Suppressor macrophage (primary cell): Measurements from ENCODE around the gene ABCC4.
A peak's percentile ranks its signal among the peaks of the same experiment; 100 is the strongest.

Source experiments
- DNase-seq, 4 experiments: peaks; one replicate each; pipeline ENCODE4 v3.0.0-alpha.2; 2020 to 2022
- total RNA-seq, 17 experiments: gene quantifications; one replicate each; lab custom pipeline; 2026; ENCODE audit warnings: mixed read lengths in 6 of 17, inconsistent platforms in 3 of 17; lab: John Stamatoyannopoulos, UW

ABCC4 gene, protein sequence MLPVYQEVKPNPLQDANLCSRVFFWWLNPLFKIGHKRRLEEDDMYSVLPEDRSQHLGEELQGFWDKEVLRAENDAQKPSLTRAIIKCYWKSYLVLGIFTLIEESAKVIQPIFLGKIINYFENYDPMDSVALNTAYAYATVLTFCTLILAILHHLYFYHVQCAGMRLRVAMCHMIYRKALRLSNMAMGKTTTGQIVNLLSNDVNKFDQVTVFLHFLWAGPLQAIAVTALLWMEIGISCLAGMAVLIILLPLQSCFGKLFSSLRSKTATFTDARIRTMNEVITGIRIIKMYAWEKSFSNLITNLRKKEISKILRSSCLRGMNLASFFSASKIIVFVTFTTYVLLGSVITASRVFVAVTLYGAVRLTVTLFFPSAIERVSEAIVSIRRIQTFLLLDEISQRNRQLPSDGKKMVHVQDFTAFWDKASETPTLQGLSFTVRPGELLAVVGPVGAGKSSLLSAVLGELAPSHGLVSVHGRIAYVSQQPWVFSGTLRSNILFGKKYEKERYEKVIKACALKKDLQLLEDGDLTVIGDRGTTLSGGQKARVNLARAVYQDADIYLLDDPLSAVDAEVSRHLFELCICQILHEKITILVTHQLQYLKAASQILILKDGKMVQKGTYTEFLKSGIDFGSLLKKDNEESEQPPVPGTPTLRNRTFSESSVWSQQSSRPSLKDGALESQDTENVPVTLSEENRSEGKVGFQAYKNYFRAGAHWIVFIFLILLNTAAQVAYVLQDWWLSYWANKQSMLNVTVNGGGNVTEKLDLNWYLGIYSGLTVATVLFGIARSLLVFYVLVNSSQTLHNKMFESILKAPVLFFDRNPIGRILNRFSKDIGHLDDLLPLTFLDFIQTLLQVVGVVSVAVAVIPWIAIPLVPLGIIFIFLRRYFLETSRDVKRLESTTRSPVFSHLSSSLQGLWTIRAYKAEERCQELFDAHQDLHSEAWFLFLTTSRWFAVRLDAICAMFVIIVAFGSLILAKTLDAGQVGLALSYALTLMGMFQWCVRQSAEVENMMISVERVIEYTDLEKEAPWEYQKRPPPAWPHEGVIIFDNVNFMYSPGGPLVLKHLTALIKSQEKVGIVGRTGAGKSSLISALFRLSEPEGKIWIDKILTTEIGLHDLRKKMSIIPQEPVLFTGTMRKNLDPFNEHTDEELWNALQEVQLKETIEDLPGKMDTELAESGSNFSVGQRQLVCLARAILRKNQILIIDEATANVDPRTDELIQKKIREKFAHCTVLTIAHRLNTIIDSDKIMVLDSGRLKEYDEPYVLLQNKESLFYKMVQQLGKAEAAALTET (N-terminal part only)
- total RNA-seq, result 15.4 to 46.4 (median 28.4) reads per million in 17 experiments

DNA sequence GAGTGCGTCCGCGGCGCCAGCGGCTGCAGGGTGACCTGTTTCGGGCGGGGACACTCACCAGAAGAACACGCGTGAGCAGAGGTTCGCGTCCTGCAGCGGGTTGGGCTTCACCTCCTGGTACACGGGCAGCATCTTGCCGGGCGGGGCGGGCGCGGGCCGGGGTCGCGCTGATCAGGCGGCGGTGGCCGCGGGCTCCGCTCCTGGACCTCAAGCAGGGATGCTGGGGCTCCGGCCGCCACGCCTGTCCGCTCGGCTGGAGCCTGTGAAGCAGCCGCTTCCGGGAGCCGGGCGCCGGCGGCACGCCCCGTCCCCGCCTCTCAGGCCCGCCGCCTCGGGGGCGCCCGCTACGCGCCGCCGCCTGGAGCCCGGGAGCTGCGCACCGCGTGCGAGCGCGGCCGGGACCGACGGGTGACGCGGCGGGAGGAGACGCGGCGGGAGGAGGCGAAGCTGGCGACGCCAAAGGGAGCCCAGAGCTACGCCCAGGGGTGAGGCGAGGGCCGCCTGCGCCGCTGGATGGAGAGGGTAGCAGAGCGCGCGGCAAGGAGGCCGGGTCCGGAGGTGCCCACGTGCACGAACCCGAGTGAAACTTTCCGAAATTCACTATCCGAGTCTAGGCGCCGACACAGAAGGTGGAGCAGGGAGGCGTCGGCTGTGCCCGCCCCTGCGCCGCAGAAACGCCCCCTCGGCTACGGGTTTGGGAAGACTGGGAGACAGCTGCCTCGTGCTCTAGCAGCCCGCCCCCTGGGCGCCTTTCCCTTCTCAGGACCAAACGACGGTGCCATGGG is at the start of gene ABCC4:
Gene ABCC4 (minus strand): TSS at position 269 of the 785 bp plus-strand sequence. CDS start 137 bp downstream, at position 132.
- DNase-seq, result peak; percentile 81 to 93 (median 86)

DNA sequence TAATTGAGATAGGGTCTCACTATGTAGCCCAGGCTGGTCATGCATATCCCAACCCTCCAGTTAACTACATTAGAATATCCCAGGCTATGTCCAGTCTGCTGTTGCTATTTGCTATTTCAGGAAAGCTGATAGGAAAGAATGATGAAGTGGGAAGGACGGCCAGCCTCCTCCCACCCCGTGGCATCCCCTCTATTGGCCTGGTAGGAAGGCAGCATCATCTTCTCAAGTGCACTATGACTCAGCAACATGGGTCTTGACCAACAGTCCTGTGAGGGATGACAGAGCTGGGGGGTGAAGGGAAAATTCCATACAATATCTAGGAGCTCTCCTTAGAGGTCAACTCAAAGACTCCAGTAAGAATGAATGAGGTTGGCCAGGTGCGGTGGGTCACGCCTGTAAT is 48.0 kb upstream of the ABCC4 start:
- DNase-seq, result peak in 3 of 4 experiments; percentile 20 to 36 (median 33)

DNA sequence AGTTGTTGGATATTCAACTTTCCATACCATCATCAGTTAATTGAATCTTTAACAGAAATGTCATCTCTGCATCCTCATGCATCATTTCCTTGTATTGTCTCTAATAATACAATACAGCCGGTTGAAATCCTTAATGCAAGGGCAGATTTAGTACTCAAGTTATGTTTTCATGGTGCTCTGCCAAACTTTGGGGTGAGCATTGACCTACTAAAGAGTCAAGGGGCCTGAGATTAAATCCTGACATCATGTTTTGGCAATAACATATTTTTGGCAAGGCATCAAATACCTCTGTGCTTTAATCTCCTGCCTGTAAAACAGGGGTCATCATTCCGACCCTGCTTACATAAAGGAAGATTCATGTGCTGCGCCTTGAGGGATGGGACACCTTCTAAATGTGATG is 42.7 kb upstream of the ABCC4 start:
- DNase-seq, result no peak

DNA sequence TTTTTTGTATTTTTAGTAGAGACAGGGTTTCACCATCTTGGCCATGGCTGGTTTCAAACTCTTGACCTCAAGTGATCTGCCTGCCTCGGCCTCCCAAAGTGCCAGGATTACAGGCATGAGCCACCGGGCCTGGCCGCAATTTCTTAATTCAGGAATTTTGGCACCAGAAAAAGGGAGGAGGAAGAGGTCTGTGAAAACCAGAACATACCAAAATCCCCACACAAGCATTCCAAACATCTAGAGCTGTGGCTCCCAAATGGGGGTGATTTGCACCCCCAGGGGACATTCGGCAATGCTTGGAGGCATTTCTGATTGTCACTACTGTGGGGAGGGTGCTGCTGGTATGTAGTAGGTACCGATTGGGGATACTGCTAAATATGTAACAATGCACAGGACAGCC is 40.2 kb upstream of the ABCC4 start:
- no peak for DNase-seq

DNA sequence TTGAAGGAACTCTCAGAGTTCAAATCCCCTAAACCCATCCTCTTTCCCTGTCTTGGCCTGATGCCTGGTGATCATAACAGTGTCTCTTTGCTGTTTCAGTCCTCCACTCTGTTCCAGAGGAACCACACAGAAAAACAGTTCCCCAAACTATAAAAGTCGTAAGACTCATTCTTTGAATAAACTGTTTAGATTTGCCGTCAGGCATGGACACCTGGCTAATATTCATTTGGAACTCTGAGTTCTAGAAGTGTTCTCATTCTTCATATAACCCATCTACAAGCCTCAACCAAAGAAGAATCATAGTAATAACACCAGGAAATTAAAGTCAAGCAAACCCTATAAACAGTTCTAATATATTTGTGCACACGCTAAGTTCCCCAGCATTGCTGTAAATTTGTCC is 37.7 kb upstream of the ABCC4 start:
- no peak for DNase-seq

DNA sequence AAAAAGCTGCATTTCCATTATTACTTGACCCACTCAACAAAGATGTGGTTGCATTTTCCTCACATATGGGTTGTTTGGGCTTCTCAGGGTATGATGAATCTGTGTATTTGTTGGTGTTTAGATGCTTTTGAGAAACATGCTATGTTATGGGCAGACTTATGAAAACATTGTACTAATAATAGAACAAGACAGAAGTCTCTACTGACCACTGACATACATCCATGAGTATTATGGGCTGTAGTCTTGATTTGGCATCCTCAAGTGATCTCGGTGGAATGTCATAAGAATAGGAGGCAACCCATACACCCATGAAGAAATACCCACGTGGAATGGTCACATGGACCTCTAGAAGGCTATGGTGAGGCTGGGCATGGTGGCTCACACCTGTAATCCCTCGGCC is 36.3 kb upstream of the ABCC4 start:
- no peak for DNase-seq

DNA sequence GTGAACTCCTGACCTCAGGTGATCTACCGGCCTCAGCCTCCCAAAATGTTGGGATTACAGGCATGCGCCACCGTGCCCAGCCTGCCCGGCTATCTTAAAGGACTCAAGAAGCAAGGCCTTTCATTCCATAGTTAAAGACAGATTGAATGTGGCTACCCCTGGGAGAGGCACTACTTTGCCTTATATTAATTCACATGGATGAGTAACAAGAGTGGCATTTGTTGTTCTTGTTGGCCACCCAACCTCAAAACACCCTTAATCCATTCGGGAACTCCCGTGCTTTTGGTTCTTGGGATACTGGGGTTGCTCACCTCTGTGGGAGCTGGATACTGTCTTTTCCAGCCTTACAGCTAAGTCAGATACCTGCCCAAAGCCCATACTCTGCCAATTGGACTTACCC is 34.4 kb upstream of the ABCC4 start:
- no peak for DNase-seq

DNA sequence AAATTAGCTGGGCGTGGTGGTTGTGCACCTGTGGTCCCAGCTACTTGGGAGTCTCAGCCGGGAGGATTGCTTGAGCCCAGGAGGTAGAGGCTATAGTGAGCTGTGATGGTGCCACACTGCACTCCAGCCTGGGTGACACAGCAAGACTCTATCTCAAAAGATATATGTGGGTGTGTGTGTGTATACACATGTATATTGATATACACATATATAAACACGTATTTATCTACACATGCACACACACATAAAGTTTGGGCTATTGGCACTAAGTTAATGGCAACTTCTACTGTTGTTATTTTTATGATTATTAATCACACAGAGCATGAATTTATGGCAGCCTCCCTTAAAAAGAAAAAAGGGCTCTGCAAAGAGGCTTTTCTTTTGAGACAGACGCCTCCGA is 27.1 kb upstream of the ABCC4 start:
- no peak for DNase-seq

DNA sequence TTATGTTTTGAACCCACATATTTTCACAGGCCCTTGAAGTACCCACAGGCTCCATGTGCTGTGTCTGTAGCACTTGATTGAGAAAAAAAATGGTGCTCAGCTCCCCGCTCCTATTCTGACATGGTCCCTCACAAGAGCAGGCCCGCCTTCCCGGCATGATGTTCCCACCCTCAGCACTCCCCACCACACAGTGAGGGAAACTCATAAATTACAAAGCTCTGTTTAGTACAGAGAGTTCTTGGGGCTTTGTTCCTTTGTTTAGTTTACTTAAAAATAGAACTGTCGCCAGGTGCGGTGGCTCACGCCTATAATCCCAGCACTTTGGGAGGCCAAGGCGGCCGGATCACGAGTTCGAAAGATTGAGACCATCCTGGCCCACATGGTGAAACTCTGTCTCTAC is 25.9 kb upstream of the ABCC4 start:
- no peak for DNase-seq

DNA sequence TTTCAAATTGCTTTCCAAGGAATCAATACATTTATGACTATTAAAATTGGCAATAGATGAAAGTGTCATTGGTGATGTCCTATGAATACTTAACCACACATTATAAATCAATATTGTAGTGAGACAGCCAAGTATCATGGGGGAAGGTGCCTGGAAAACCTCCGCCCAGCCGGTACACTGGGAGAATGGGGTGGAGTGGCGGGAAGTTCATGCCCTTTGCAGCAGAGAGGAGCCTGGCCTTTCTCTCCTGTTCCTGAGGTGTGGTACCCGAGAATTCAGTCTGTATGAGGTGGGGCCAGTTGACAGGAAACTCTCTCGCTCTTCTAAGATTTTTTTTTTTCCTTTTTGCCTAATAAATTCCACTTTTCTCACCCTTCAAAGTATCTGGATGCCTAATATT is 25.4 kb upstream of the ABCC4 start:
- no peak for DNase-seq

DNA sequence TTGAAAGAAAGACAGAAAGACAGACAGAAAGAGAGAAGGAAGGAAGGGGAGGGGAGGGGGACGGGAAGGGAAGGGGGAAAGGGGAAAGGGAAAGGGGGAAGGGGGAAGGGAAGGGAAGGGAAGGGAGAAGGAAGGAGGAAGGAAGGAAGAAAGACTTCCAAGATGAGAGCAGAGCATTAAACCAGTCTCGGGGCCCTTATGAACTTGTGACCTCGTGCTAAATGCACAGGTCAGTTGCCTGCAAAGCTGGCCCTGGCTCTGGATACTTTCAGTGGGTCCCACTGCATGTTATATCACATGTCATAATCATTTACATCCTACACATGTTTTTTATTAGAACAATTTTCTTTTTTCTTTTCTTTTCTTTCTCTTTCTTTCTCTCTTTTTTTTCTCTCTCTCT is 24.2 kb upstream of the ABCC4 start:
- DNase-seq, result no peak

DNA sequence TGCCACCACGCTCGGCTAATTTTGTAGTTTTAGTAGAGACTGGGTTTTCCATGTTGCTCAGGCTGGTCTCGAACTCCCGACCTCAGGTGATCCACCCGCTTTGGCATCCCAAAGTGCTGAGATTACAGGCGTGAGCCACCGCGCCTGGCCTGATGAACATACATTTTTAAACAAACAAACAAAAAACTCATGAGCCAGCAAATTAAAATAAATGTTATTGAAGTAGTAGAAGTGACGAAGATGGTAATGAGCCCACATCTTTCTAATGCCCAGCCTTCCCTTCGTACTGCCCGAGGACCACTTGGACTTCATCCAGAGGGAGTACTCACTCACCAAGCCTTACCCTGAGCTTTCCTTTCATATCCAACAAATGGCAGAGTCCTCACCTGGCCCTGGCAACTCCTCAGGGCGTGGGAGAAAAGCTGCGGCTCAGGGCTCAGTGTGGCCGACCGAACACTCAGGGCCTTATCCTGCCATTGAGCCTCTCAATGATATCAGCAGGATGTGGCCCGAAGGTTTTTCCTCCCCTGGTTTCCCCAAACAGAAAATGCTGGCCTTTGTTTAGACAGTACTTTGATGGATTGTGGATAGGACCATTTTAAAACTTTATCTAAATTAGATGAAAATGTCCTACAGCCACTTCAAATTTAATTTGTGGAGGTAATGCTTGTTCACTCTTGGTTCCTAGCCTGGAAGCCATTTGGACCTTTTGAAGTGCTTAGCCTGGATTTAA is 22.8 kb upstream of the ABCC4 start:
- no peak for DNase-seq

DNA sequence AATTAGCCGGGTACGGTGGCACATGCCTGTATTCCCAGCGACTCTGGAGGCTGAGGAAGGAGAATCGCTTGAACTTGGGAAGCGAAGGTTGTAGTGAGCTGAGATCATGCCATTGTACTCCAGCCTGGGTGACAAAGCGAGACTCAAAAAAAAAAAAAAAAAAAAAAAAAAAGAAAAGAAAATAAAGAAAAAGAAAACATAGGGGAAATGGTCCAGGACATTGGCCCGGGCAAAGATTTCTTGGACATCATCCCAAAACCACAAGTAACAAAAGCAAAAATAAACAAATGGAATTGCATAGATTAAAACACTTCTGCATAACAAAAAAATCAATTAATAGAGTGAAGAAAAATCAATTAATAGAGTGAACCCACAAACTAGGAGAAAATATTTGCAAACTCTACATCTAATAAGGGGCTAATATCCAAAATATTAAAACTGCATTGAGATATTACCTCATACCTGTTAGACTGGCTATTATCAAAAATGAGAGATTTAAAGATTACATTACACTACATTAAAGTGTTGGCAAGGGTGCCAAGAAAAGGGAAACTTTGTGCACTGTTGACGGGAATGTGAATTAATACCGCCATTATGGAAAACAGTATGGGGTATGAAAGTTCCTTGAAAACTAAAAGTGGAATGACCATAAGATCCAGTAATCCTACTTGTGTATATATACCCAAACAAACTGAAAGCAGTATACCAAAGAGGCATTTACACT is 18.5 kb upstream of the ABCC4 start:
- no peak for DNase-seq

DNA sequence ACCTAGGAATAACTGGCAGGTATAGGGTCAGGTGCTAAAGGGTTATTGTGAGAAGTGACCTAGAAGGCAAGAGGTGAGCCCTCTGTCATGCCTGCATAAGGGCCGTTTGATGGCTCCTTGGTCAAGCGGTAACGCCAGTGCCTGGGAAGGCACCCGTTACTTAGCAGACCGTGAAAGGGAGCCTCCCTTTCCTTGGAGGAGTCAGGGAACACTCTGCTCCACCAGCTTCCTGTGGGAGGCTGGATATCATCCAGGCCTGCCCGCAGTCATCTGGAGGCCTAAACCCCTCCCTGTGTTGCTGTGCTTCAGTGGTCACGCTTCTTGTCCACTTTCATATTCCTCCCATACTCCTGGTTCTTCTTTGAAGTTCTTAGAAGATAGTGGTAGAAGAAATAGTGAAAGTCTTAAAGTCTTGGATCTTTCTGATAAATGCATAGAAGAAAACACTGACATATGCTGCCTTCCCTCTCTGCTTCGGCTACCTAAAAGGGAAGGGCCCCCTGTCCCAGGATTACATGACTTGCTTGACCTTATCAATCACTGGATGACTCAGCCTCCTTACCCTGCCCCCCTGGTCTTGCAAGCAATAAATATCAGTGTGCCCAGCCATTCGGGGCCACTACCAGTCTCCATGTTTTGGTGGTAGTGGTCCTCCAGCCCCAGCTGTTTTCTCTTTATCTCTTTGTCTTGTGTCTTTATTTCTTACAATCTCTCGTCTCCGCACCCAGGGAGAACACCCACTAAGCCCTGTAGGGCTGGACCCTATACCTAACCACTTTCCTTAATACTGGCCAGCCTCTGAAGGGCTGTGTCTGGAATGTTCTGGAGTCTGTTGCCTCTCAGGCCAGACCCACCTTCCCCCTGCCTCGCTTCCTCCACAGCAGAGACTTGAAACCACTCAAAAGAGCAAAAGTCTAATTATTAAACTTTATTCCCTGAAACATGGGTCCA is 16.1 kb upstream of the ABCC4 start:
- DNase-seq, result no peak

DNA sequence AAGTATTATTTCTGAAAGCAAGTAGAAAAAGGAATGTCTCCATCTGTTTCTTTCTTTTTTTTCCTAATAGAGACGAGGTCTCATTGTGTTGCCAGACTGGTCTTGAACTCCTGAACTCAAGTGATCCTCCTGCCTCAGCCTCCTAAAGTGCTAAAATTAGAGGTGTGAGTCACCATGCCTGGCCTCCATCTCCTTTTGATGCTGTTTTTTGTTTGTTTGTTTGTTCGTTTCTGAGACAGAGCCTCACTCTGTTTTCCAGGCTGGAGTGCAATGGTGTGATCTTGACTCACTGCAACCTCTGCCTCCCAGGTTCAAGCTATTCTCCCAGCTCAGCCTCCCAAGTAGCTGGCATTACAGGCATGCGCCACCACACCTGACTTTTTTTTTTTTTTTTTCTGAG is 14.5 kb upstream of the ABCC4 start:
- DNase-seq, result no peak

DNA sequence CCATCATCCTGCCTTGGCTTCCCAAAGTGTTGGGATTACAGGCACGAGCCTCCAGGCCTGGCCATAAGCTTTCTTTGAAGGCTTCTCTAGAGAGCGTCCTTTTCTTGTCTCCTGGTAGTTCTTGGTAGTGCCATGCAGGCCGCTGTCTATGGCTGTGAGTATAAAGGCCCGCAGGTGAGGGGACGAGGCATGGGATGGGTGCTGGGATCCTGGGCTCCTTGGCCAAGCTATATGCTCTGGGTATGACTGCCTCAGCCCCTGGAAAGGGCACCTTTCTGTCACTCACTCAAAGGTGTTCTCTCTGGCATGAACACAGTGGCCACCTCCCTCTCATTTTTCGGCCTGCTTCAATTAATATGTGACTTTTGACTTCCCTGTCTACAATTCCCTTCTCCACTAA is 6.3 kb upstream of the ABCC4 start:
- no peak for DNase-seq

DNA sequence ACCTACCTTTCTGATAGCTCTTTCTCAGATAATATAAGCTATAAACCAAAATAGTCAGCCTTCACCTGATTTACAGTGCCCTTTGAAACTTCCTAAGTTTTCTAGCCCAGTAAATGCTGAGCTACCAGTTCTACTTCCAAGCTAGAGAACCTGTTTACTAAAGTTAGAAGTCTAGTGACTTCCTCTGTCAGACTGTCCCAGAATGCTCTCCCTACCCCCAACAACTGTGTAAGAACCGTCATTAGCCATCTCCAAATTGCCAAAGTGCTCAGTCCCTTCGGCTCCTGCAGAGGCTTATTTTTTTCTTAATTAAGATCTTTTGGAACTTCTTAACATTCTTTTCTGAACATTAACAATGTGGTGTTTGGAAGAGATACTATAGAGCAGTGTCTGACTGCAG is 3.2 kb upstream of the ABCC4 start:
- DNase-seq, result peak in 1 of 4 experiments; percentile 25

DNA sequence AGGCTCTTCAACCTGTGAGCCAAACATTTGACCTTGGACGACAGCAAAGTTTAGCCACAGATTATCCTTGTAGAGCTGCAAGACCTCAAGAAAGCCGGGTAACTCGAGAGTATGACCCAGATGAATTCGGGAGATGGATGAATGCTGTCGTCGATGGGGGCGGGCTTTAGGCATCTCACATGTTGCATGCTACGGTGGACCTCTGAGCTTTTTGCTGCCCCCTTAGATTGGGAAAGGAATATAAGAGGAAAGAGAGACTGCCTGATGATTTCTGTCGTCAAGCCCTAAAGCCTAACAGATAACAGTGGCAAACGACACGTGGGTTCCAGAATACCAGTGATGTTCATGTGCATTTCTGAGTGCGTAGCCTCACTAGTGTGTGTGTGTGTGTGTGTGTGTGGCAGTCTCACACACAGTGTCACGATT is 730 bp upstream of the ABCC4 start:
- no peak for DNase-seq

DNA sequence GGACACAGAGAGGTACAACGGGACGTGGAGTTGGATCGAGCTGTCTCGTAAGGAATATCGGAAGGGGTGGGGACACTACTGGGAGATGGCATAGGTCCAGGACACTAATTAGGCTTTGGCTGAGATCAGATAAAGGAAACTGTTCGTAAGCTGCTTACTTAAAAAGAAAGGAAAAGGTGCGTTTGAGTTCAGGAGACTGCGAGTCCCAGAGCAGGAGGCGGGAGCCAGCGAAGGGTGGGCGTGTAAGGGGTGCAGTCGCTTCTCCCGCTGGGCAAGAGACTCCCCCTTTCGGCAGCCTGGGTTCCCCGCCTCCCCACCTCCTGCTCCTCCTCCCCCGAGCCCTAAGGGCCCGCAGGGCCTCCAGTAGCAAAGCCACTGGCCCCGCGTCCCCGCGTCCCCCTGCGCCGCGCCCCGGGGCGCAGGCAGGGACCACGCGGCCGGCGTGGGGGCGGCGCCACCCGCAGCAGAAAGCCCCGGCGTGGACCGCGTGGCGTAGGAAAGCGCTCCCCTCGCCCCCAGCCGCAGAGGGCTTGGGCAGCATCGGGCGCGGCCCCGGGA is 547 bp downstream of the ABCC4 start:
- peak; percentile 15 to 62 (median 33) for DNase-seq
